Measurements from ENCODE around the gene B3GLCT. TPM values are rescaled to one million over a fixed set of nuclear protein-coding genes. Genes with fewer than 3 reads are reported as not detected.

Gene B3GLCT
- total RNA-seq, 1 donor from 2014 or later: 8.2 TPM

DNA sequence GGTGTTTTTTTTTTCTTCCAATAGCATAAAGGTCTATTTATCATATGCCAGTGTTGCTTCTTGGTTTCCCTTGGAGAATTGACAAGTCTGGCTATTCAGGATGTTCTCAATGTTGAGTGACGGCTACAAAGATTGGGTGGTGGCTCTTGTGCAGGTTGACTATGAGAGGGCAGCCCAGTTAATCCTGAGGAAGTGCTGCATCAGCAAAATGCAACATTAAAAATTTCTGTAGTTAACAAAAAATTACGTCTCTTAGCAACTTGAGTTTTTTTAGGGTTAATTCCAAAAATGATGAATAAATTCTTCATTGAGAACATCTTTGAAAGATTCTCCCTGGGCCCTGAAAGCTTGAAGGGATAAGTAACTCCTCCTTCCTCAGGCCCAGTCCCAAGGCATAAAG, 147.1 kb downstream of the B3GLCT start:
- Mint-ChIP-seq H3K9me3 (ENCODE audit: unreplicated experiment) (no peaks in the 10 kb centered on the region), H3K27ac (ENCODE audit: unreplicated experiment) (no peak overlapping the region), H3K4me3 (ENCODE audit: unreplicated experiment) (no peak overlapping the region), H3K36me3 (ENCODE audit: unreplicated experiment) (no peaks in the 10 kb centered on the region), H3K27me3 (ENCODE audit: unreplicated experiment) (peaks cover 13% of the 10 kb centered on the region), H3K4me1 (ENCODE audit: unreplicated experiment) (no peaks in the 10 kb centered on the region)
- DNase-seq (ENCODE audit: extremely low spot score, unreplicated experiment): no peak
- TF ChIP-seq, protein P1, sequence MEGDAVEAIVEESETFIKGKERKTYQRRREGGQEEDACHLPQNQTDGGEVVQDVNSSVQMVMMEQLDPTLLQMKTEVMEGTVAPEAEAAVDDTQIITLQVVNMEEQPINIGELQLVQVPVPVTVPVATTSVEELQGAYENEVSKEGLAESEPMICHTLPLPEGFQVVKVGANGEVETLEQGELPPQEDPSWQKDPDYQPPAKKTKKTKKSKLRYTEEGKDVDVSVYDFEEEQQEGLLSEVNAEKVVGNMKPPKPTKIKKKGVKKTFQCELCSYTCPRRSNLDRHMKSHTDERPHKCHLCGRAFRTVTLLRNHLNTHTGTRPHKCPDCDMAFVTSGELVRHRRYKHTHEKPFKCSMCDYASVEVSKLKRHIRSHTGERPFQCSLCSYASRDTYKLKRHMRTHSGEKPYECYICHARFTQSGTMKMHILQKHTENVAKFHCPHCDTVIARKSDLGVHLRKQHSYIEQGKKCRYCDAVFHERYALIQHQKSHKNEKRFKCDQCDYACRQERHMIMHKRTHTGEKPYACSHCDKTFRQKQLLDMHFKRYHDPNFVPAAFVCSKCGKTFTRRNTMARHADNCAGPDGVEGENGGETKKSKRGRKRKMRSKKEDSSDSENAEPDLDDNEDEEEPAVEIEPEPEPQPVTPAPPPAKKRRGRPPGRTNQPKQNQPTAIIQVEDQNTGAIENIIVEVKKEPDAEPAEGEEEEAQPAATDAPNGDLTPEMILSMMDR (IDR thresholded peaks at IDR 0.05): no peak

DNA sequence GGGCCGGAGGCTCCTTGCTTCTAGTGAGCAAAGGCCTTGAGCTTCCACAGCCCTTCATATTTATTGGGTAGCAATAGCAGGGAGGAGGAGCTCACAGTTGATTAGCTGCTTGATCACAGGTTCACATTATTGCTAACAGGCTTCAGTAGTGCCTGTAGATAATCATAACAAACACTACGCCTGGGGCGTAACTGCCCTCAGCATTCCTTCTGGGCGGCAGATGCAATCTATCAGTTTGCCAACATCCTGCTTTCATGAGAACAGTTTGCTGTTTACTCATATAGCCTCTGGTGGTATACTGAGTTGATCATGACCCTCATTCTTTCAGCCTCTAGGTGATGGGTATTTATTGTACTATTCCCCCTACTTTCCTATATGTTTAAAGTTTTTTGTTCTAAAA, 149.4 kb downstream of the B3GLCT start:
- Mint-ChIP-seq H3K4me3 (ENCODE audit: unreplicated experiment) (no peak overlapping the region), H3K4me1 (ENCODE audit: unreplicated experiment) (no peaks in the 10 kb centered on the region), H3K9me3 (ENCODE audit: unreplicated experiment) (no peaks in the 10 kb centered on the region), H3K27me3 (ENCODE audit: unreplicated experiment) (peaks cover 10% of the 10 kb centered on the region), H3K36me3 (ENCODE audit: unreplicated experiment) (no peaks in the 10 kb centered on the region), H3K27ac (ENCODE audit: unreplicated experiment) (no peak overlapping the region)
- no peak for DNase-seq (ENCODE audit: extremely low spot score, unreplicated experiment)
- TF ChIP-seq, protein P1 (IDR thresholded peaks at IDR 0.05): no peak

DNA sequence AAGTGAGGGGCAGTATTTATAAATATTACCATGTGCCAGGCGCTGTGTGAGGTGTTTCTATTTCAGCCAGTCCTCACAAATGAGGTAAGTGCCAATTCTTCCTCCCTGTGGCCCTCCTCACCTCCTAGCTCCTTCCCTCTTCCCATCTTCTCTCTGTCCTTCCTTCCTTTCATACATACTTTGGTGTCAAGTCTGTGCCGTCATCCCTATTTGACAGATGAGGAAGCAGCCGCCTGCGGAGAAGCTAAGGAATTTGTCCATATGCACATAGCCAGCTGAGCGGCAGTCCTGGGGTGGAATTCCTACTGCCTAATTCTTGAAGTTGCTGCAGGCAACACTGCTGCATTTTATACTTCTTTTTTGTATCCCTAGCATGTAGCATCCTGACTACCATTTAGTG, 150.8 kb downstream of the B3GLCT start:
- Mint-ChIP-seq H3K27ac (ENCODE audit: unreplicated experiment) (no peak overlapping the region), H3K36me3 (ENCODE audit: unreplicated experiment) (peaks cover 1% of the 10 kb centered on the region), H3K9me3 (ENCODE audit: unreplicated experiment) (peaks cover 4% of the 10 kb centered on the region), H3K4me1 (ENCODE audit: unreplicated experiment) (no peaks in the 10 kb centered on the region), H3K27me3 (ENCODE audit: unreplicated experiment) (peaks cover 10% of the 10 kb centered on the region), H3K4me3 (ENCODE audit: unreplicated experiment) (no peak overlapping the region)
- TF ChIP-seq, protein P1 (IDR thresholded peaks at IDR 0.05): no peak
- no peak for DNase-seq (ENCODE audit: extremely low spot score, unreplicated experiment)

DNA sequence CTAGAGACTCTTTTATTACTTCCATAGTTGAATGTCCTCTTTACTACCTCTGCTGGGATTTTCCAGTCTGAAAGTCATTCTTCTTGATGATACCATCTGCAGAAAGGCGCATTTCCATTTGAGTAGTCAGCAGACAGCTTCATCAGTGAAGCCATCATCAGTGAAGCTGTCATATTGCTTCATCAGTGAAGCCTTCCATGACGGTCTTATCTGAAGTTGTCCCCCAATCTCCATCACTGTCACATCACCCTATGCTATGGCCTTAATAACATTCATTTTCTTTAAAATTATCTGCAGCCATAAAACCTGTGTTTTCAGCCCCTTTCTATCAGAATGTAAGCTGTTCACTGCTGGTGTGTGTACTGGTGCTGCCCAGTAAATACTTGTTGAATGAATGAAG, 151.6 kb downstream of the B3GLCT start:
- peaks cover 1% of the 10 kb centered on the region for H3K36me3 Mint-ChIP-seq (ENCODE audit: unreplicated experiment)
- peaks cover 10% of the 10 kb centered on the region for H3K27me3 Mint-ChIP-seq (ENCODE audit: unreplicated experiment)
- TF ChIP-seq, protein P1 (IDR thresholded peaks at IDR 0.05): no peak
- H3K4me1 Mint-ChIP-seq (ENCODE audit: unreplicated experiment): no peaks in the 10 kb centered on the region
- no peak overlapping the region for H3K27ac Mint-ChIP-seq (ENCODE audit: unreplicated experiment)
- peaks cover 12% of the 10 kb centered on the region for H3K9me3 Mint-ChIP-seq (ENCODE audit: unreplicated experiment)
- no peak for DNase-seq (ENCODE audit: extremely low spot score, unreplicated experiment)
- no peak overlapping the region for H3K4me3 Mint-ChIP-seq (ENCODE audit: unreplicated experiment)

DNA sequence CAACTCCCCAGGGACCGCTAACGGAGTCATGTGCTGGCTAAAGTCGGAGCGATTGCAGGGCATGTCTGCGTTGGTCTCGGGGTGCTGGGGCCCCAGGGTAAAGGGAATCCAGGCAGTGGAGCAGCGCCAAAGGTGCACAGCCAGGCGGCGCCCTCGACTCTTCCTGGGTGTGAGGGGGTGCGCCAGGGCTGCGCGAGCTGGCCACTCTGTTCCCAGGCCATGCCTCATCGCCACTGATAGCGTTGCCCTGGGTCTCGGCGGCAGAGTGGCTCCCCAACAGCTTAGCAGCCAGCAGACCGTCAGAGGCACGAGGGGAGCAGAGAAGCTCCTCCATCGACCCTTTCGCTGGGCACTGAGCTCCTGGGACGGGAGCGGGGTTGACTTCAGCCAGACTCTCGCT, 152.7 kb downstream of the B3GLCT start:
- Mint-ChIP-seq H3K27ac (ENCODE audit: unreplicated experiment) (no peak overlapping the region), H3K36me3 (ENCODE audit: unreplicated experiment) (peaks cover 1% of the 10 kb centered on the region), H3K9me3 (ENCODE audit: unreplicated experiment) (peaks cover 12% of the 10 kb centered on the region), H3K4me1 (ENCODE audit: unreplicated experiment) (no peaks in the 10 kb centered on the region), H3K27me3 (ENCODE audit: unreplicated experiment) (peaks cover 10% of the 10 kb centered on the region), H3K4me3 (ENCODE audit: unreplicated experiment) (no peak overlapping the region)
- no peak for DNase-seq (ENCODE audit: extremely low spot score, unreplicated experiment)
- TF ChIP-seq, protein P1 (IDR thresholded peaks at IDR 0.05): no peak
